ENCODE data around the gene PRKCA. TPM values are rescaled to one million over a fixed set of nuclear protein-coding genes. Genes with fewer than 3 reads are reported as not detected.

Gene PRKCA
- total and polyA plus RNA-seq, 2 of the 13 experiments (the other 11 are each of a cell fraction or from before 2014, with no cell fraction given) = 18.5 to 21.5 TPM

GRCh38 chr17:66415366-66416206, 113.2 kb downstream of the PRKCA start (continued):
- TF ChIP-seq DMAP1 (CRISPR knock-in tag; IDR thresholded peaks at IDR 0.05) = peak; percentile 72

GRCh38 chr17:66416207-66416940, 114.0 kb downstream of the PRKCA start:
- no peaks in the 10 kb centered on the region for H3K9me3 ChIP-seq (ENCODE audit: low read length)
- in situ Hi-C loops (cut with HindIII; ENCODE audit: extremely low pct_ligation_motif_present, low pct_unique_long_range_greater_than_20kb) = loop anchor here (10.0 kb wide), 1 partner anchor 112 kb away; the partner anchor contains the start of gene PRKCA
- peaks cover 65% of the 10 kb centered on the region for H3K79me2 ChIP-seq (ENCODE audit: insufficient read depth, low read length)
- no peaks in the 10 kb centered on the region for H3K36me3 ChIP-seq (replicated peaks in 1 of 2; ENCODE audit: control insufficient read depth in 1 of 2, insufficient read depth in 2 of 2, low read length in 2 of 2)
- H3K4me1 ChIP-seq (ENCODE audit: insufficient read depth, low read length) = peaks cover 84% of the 10 kb centered on the region
- no peak overlapping the region for H2AFZ ChIP-seq (ENCODE audit: low read length)
- peak overlapping the region; percentile 40 for H3K9ac ChIP-seq (ENCODE audit: insufficient read depth, low read depth, low read length)
- ATAC-seq (peak; percentile 19), FAIRE-seq (no peak), DNase-seq (ENCODE audit: low spot score) (no peak)
- 85% methylated on average over 12 of the region's 12 CpGs for WGBS (ENCODE audit: low lambda C conversion rate)
- BruUV-seq (replicated peaks) = no TSS peak
- H4K20me1 ChIP-seq (ENCODE audit: insufficient read depth, low read length) = no peaks in the 10 kb centered on the region
- H3K4me3 ChIP-seq (replicated peaks in 1 of 3; ENCODE audit: insufficient read depth in 1 of 3, low read depth in 2 of 3, low read length in 3 of 3) = peak overlapping the region in 1 of 3 experiments; percentile 14; a peak in 2 of 6 replicates
- CTCF ChIA-PET (ENCODE audit: low intra/inter-chr PET ratio, low total read pairs) = no interaction called here
- POLR2A ChIA-PET = interaction anchor here (2.5 kb wide), 1 partner anchor 112 kb away, joined by 17 read pairs; no protein-coding TSS in a partner anchor
- peak overlapping the region; percentile 83 for H3K27ac ChIP-seq (ENCODE audit: extremely low read length, insufficient read depth, low read length)
- H3K27me3 ChIP-seq (ENCODE audit: control insufficient read depth in 1 of 2, insufficient read depth in 2 of 2, low read length in 2 of 2) = no peaks in the 10 kb centered on the region
- peak overlapping the region; percentile 65 for H3K4me2 ChIP-seq (ENCODE audit: low read depth, low read length)
- intact Hi-C loops (cut with micrococcal nuclease; ENCODE audit: unreplicated experiment) = loop anchor here (5.0 kb wide), 1 partner anchor 189 kb away; the partner anchor contains the start of gene APOH
- peak; percentile 40; the same call in 1 of the 2 replicates for TF ChIP-seq ZNF773 (CRISPR knock-in tag; IDR thresholded peaks at IDR 0.05; ENCODE audit: borderline replicate concordance)
- no peak for TF ChIP-seq ZNF335 (CRISPR knock-in tag; IDR thresholded peaks at IDR 0.05)
- 0 out of 2 replicates have a peak, but pooled peaks have one; percentile 1 for TF ChIP-seq ZBTB34 (CRISPR knock-in tag; IDR thresholded peaks at IDR 0.05)
- no peak for TF ChIP-seq SMARCE1 (IDR thresholded peaks at IDR 0.05; ENCODE audit: borderline replicate concordance)
- 0 out of 2 replicates have a peak, but pooled peaks have one; percentile 34 for TF ChIP-seq MEIS2 (CRISPR knock-in tag; IDR thresholded peaks at IDR 0.05)
- no peak for TF ChIP-seq ATF7-NPFF (CRISPR knock-in tag; IDR thresholded peaks at IDR 0.05; ENCODE audit: low read depth)
- TF ChIP-seq ZNF512B (CRISPR knock-in tag; IDR thresholded peaks at IDR 0.05; ENCODE audit: borderline replicate concordance) = no peak
- no peak for TF ChIP-seq DMTF1 (CRISPR knock-in tag; IDR thresholded peaks at IDR 0.05)
- no peak for TF ChIP-seq MED8 (CRISPR knock-in tag; IDR thresholded peaks at IDR 0.05; ENCODE audit: insufficient replicate concordance)

All from HepG2 (cell line).